GM23248 (cell line): ENCODE measurements around the gene LBP.

Experiments used
- EZH2 ChIP-seq: fragments of 200-600 bp; sonication (generic); IDR thresholded peaks from 2 replicates; pipeline ENCODE4 v1.6.1; 2018; ENCODE audit warnings: antibody characterized with exemption, mild to moderate bottlenecking; ENCODE audit not compliant: insufficient read depth, poor library complexity, severe bottlenecking
- EZH2phosphoT487 ChIP-seq: fragments of 200-600 bp; sonication (generic); IDR thresholded peaks from 2 replicates; pipeline ENCODE4 v1.6.1; 2018; ENCODE audit warnings: antibody characterized with exemption, moderate library complexity, mild to moderate bottlenecking, low read depth; ENCODE audit not compliant: insufficient read depth

DNA sequence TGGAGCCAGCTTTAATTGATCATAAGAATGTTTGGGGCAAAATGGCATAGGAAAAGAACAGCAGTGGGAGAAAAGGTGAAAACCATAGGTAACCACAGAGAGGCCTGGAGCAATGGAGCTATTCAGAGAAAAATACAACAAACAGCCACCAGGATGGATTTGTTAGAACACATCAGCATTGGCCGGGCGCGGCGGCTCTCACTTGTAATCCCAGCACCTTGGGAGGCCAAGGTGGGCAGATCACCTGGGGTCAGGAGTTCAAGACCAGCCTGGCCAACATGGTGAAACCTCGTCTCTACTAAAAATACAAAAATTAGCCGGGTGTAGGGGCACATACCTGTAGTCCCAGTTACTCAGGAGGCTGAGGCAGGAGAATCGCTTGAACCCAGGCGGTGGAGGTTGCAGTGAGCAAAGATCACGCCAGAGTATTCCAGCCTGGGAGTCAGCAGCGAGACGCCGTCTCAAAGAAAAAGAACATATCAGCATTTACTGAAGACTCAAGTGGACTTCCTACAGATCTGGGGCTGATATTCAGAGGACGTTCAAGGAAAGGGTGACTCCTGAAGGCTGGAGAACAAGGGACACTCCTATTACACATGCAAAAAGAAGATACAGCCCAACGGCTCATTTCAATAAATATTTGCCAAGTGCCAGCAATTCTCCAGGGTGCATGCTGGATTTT, 68.6 kb downstream of the LBP start:
- TF ChIP-seq EZH2 (no peak), EZH2phosphoT487 (no peak)
